ENCODE results near the gene ANKRD44. TPM values are rescaled to one million over a fixed set of nuclear protein-coding genes. Genes with fewer than 3 reads are reported as not detected.

ANKRD44 gene
- total and polyA plus RNA-seq, 4 donors = 25.9 to 63.5 (median 31.5) TPM

DNA sequence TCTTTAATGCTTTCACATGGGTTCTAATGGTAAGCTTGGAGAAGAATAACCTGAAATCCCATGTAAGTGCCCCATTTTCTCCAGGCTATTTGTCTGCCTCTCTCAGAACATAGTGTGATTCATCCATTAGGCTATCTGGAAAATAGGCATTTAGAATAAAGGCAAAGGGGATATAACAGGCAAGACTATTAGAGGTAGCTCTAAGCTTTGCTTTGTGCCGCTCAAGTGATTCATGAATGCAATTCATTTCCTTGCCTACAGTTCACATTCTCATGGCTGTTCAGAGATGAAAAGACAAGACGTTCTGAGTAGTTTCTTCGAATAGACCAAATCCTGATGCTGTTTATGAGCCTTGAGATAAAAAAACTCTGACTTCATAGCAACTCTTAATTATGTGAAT lies 101.7 kb downstream of the ANKRD44 start:
- WGBS (ENCODE audit: insufficient coverage) = no CpG with 5 or more reads among the region's 3 CpGs
- Histone ChIP-seq H3K36me3 (ENCODE audit: control insufficient read depth, insufficient read depth, low read length) (no peaks in the 10 kb centered on the region), H3K4me3 (ENCODE audit: low read depth, low read length) (no peak overlapping the region), H3K4me1 (ENCODE audit: control insufficient read depth, insufficient read depth, low read length) (peaks cover 9% of the 10 kb centered on the region), H3K27ac (ENCODE audit: low read depth, low read length) (no peak overlapping the region), H3K9me3 (ENCODE audit: control insufficient read depth, insufficient read depth, low read length) (no peaks in the 10 kb centered on the region), H3K27me3 (ENCODE audit: control insufficient read depth, insufficient read depth, low read length) (no peaks in the 10 kb centered on the region)
- DNase-seq (ENCODE audit: low read depth in 4 of 6, low spot score in 6 of 6) = peak in 1 of 6 donors; percentile 55

DNA sequence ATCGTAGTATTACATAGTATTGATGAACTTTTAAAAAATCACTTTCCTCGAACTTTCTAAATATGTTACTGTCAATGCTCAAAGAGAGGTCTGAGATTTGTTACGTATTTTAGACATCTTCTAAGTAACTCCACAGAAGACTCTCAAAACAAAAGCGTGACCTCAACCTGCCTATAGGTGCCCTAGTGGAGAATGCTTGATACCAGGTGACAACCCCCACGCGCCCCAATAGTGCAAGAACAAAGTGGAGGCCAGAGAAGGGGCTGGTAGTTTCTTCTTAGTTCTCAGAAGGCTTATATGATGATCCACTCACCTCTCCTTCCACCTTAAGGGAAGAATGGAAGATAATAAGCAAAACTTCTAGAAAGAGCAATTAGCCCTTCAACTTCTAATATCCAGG lies 102.6 kb downstream of the ANKRD44 start:
- no peaks in the 10 kb centered on the region for H3K36me3 ChIP-seq (ENCODE audit: control insufficient read depth, insufficient read depth, low read length)
- no CpG with 5 or more reads among the region's 6 CpGs for WGBS (ENCODE audit: insufficient coverage)
- H3K4me3 ChIP-seq (ENCODE audit: low read depth, low read length) = no peak overlapping the region
- DNase-seq (ENCODE audit: low read depth in 4 of 6, low spot score in 6 of 6) = no peak
- H3K27me3 ChIP-seq (ENCODE audit: control insufficient read depth, insufficient read depth, low read length) = no peaks in the 10 kb centered on the region
- no peaks in the 10 kb centered on the region for H3K9me3 ChIP-seq (ENCODE audit: control insufficient read depth, insufficient read depth, low read length)
- H3K27ac ChIP-seq (ENCODE audit: low read depth, low read length) = no peak overlapping the region
- H3K4me1 ChIP-seq (ENCODE audit: control insufficient read depth, insufficient read depth, low read length) = peaks cover 9% of the 10 kb centered on the region

DNA sequence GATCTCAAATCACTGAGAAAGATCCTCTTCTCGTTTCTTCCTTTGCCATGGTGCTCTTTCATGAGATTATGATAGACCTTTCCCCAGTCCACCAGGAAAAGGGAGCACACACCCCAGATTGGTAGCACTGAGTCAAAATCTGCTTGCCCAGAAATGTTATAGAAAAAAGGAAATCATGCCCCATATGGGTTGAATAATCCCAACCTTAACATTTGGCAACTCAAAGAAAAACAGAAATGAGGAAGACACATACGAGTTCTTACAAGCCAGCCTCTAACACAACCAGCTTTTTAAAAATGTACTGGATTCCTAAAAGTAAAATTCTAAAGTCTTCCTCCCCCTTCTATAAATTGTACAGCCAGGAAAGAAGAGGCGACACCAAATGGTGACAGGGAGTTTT lies 103.0 kb downstream of the ANKRD44 start:
- no peaks in the 10 kb centered on the region for H3K9me3 ChIP-seq (ENCODE audit: control insufficient read depth, insufficient read depth, low read length)
- H3K36me3 ChIP-seq (ENCODE audit: control insufficient read depth, insufficient read depth, low read length) = no peaks in the 10 kb centered on the region
- no peak for DNase-seq (ENCODE audit: low read depth in 4 of 6, low spot score in 6 of 6)
- H3K27me3 ChIP-seq (ENCODE audit: control insufficient read depth, insufficient read depth, low read length) = no peaks in the 10 kb centered on the region
- H3K4me1 ChIP-seq (ENCODE audit: control insufficient read depth, insufficient read depth, low read length) = peaks cover 9% of the 10 kb centered on the region
- no peak overlapping the region for H3K27ac ChIP-seq (ENCODE audit: low read depth, low read length)
- WGBS (ENCODE audit: insufficient coverage) = no CpG with 5 or more reads among the region's 3 CpGs
- no peak overlapping the region for H3K4me3 ChIP-seq (ENCODE audit: low read depth, low read length)

DNA sequence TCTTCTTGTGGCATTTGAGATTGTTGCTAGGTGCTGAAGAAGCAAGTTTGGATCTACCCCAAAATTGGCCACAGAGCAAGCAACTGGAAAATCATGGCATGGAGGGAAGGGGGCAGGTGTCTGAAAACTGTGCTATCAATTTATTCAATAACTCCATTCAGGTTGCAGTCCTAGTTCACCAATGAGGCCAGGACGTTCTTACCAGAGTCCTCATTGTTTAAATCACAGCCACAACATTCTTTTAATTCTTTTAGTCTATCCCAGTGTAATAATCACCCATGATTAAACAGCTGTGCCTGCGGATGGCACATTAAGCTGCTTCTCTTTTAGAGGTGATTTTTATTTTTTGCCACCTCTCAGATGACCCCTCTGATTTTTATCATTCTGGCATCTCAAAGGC lies 103.5 kb downstream of the ANKRD44 start:
- Histone ChIP-seq H3K4me3 (ENCODE audit: low read depth, low read length) (no peak overlapping the region), H3K4me1 (ENCODE audit: control insufficient read depth, insufficient read depth, low read length) (peaks cover 9% of the 10 kb centered on the region), H3K9me3 (ENCODE audit: control insufficient read depth, insufficient read depth, low read length) (no peaks in the 10 kb centered on the region), H3K36me3 (ENCODE audit: control insufficient read depth, insufficient read depth, low read length) (no peaks in the 10 kb centered on the region), H3K27ac (ENCODE audit: low read depth, low read length) (no peak overlapping the region), H3K27me3 (ENCODE audit: control insufficient read depth, insufficient read depth, low read length) (no peaks in the 10 kb centered on the region)
- no CpG with 5 or more reads among the region's 2 CpGs for WGBS (ENCODE audit: insufficient coverage)
- DNase-seq (ENCODE audit: low read depth in 4 of 6, low spot score in 6 of 6) = no peak

DNA sequence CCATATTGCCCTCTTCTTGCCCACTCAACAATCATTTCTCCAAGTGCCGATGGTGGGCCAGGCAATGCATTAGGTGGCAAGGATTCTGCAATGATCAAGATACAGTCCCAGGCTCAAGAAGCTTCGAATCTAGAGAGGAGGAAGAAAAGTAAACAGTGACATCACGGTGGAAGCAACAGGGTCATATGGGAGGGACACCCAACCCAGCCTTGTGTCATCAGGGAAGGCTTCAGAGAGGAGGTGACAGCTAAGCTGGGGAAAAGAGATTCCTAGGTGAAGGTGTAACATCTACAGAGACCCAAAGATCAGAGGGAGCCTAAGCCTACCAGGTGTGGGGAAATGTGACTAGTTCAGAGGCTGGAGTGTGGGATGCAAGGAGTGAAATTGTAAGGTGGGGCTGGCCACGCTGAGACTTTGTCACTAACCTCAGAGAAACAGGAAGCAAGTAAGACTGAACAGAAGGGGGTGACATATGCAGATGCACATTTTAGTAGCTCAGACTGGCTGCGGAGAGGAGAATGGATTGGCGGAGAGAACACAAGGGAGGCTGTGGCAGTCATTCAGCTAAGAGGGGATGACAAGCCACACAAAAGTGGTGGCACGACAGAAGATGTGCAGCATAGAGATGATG lies 104.9 kb downstream of the ANKRD44 start:
- Histone ChIP-seq H3K9me3 (ENCODE audit: control insufficient read depth, insufficient read depth, low read length) (no peaks in the 10 kb centered on the region), H3K36me3 (ENCODE audit: control insufficient read depth, insufficient read depth, low read length) (no peaks in the 10 kb centered on the region), H3K27ac (ENCODE audit: low read depth, low read length) (no peak overlapping the region), H3K4me3 (ENCODE audit: low read depth, low read length) (no peak overlapping the region), H3K27me3 (ENCODE audit: control insufficient read depth, insufficient read depth, low read length) (no peaks in the 10 kb centered on the region), H3K4me1 (ENCODE audit: control insufficient read depth, insufficient read depth, low read length) (peaks cover 5% of the 10 kb centered on the region)
- peak in 1 of 6 donors; percentile 45 for DNase-seq (ENCODE audit: low read depth in 4 of 6, low spot score in 6 of 6)
- WGBS (ENCODE audit: insufficient coverage) = 80% methylated on average over 6 of the region's 7 CpGs

DNA sequence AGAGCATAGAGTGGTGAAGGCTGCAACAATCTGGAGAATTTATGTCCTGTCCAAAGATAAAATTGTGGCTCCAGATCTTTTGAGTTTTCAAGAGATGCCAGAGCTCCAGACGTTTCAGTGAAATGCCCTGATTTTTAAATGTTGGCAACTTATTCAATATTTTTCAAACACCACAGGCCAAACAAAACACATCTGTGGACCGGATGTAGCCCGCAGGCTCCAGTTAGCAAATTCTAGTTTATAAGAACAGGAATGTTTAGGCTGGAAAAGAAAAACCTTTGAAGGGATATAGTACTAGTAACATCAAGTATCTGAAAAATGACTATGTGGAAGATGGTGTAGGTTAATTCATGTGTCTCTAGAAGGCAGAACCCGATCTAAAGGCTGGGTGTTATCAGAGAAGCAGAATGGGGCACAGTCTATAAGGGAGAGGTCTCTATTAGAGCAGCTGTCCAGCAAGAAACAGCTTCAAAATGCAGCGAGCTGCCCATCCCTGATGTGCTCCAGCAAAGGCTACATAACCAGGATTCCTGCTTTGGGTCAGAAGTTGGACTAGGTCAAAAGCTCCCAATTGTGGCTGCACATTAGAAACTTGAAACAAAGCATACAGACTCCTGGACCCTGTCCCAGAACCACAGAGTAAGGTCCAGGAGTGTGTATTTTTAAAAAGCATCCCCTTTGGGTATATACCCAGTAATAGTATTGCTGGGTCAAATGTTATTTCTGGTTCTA lies 105.9 kb downstream of the ANKRD44 start:
- no peaks in the 10 kb centered on the region for H3K27me3 ChIP-seq (ENCODE audit: control insufficient read depth, insufficient read depth, low read length)
- DNase-seq (ENCODE audit: low read depth in 4 of 6, low spot score in 6 of 6) = no peak
- H3K36me3 ChIP-seq (ENCODE audit: control insufficient read depth, insufficient read depth, low read length) = no peaks in the 10 kb centered on the region
- H3K4me3 ChIP-seq (ENCODE audit: low read depth, low read length) = no peak overlapping the region
- H3K27ac ChIP-seq (ENCODE audit: low read depth, low read length) = no peak overlapping the region
- no peaks in the 10 kb centered on the region for H3K9me3 ChIP-seq (ENCODE audit: control insufficient read depth, insufficient read depth, low read length)
- WGBS (ENCODE audit: insufficient coverage) = 81% methylated on average over 2 of the region's 5 CpGs
- H3K4me1 ChIP-seq (ENCODE audit: control insufficient read depth, insufficient read depth, low read length) = peaks cover 5% of the 10 kb centered on the region

DNA sequence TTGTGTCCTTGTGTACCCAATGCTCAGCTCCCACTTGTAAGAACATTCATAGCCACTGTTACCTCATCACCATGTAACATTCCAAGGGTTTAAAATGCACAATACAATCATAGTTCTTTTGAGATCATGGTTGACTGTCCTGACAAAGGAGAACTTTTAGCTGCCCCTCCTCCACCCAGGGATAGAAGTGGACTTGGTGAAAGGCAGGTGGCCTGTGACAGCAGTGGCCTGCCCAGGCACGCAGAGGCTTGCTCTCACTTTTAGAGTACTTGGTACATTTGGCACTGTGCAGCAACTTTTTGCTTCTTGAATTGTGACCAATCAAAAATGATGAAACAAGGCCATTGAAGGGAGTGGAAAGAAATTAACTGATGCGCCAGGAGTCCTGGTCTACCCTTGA lies 108.7 kb downstream of the ANKRD44 start:
- no peak for DNase-seq (ENCODE audit: low read depth in 4 of 6, low spot score in 6 of 6)
- H3K27me3 ChIP-seq (ENCODE audit: control insufficient read depth, insufficient read depth, low read length) = no peaks in the 10 kb centered on the region
- H3K36me3 ChIP-seq (ENCODE audit: control insufficient read depth, insufficient read depth, low read length) = peaks cover 5% of the 10 kb centered on the region
- H3K4me1 ChIP-seq (ENCODE audit: control insufficient read depth, insufficient read depth, low read length) = peaks cover 8% of the 10 kb centered on the region
- no peaks in the 10 kb centered on the region for H3K9me3 ChIP-seq (ENCODE audit: control insufficient read depth, insufficient read depth, low read length)
- WGBS (ENCODE audit: insufficient coverage) = 100% methylated on average over 1 of the region's 2 CpGs
- H3K27ac ChIP-seq (ENCODE audit: low read depth, low read length) = no peak overlapping the region
- no peak overlapping the region for H3K4me3 ChIP-seq (ENCODE audit: low read depth, low read length)

DNA sequence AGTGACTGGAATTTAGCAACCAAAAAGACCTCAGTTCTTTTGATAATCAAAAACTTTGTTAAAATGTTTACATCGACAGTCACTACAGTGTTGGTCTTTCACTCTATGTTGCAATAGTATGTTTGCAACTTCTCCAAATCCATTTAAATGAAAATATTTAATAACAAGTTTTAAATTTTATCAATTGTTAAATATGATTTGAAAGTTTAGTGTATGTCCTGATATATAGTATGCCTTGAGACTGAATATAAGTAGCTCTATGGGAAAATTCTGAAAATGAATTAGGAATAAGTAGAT lies 109.9 kb downstream of the ANKRD44 start:
- Histone ChIP-seq H3K4me3 (ENCODE audit: low read depth, low read length) (no peak overlapping the region), H3K9me3 (ENCODE audit: control insufficient read depth, insufficient read depth, low read length) (no peaks in the 10 kb centered on the region), H3K4me1 (ENCODE audit: control insufficient read depth, insufficient read depth, low read length) (peaks cover 3% of the 10 kb centered on the region), H3K27ac (ENCODE audit: low read depth, low read length) (no peak overlapping the region), H3K36me3 (ENCODE audit: control insufficient read depth, insufficient read depth, low read length) (peaks cover 5% of the 10 kb centered on the region), H3K27me3 (ENCODE audit: control insufficient read depth, insufficient read depth, low read length) (no peaks in the 10 kb centered on the region)
- no peak for DNase-seq (ENCODE audit: low read depth in 4 of 6, low spot score in 6 of 6)
- no CpG with 5 or more reads among the region's 1 CpG for WGBS (ENCODE audit: insufficient coverage)

DNA sequence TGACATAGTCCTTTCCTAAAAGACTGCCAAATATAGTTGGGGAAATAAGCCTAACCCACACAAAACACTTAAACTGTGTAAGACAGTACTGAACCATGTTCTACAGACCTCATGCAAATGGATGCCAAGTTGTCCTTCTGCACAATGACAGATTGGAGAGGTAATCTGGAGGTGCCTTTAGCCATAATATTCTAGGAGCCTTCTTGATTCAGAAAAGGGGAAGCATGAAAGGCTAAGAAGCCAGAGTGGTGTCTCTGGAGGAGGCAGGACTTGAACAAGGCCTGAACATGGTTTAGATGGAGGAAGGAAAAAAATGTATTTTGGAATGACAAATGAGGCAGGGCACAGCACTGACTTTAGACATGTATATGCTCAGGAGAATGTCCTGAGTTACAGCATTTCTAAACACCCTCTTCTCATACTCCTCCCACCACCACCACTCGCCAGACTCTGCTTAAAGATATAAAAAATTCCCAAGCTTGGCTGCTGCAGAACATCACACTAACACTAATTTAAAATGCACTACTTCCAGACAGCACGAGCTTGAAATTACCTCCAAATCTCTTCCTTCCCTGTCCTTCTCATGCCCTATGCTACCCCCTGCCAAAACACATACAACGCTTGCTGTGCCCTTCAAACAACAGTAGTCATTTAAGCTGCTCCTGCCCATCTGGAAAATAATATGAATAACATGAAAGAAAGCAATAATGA lies 110.4 kb downstream of the ANKRD44 start:
- Histone ChIP-seq H3K9me3 (ENCODE audit: control insufficient read depth, insufficient read depth, low read length) (no peaks in the 10 kb centered on the region), H3K27ac (ENCODE audit: low read depth, low read length) (no peak overlapping the region), H3K4me3 (ENCODE audit: low read depth, low read length) (no peak overlapping the region), H3K27me3 (ENCODE audit: control insufficient read depth, insufficient read depth, low read length) (no peaks in the 10 kb centered on the region), H3K36me3 (ENCODE audit: control insufficient read depth, insufficient read depth, low read length) (peaks cover 5% of the 10 kb centered on the region), H3K4me1 (ENCODE audit: control insufficient read depth, insufficient read depth, low read length) (peaks cover 3% of the 10 kb centered on the region)
- WGBS (ENCODE audit: insufficient coverage) = 36% methylated on average over 2 of the region's 3 CpGs
- no peak for DNase-seq (ENCODE audit: low read depth in 4 of 6, low spot score in 6 of 6)

DNA sequence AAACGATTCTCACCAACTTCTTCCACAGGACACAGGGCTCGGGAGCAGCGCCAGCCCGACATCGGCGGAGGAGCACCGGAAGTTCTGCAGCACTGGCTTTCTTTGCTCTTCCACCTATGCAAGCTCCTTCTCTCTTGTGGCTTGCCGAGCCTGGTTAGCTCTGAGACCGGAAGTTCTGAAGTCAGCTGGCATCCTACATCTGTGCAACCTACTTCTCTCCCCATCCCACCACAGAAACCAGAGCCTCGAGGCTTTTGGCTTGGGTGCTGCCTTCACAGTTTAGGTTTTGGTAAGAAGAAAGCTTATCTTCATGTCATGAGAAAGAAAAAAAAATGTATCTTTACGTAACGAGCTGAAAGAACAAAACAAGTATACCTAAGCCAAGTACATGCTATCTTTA lies 111.7 kb downstream of the ANKRD44 start:
- Histone ChIP-seq H3K4me1 (ENCODE audit: control insufficient read depth, insufficient read depth, low read length) (peaks cover 3% of the 10 kb centered on the region), H3K9me3 (ENCODE audit: control insufficient read depth, insufficient read depth, low read length) (no peaks in the 10 kb centered on the region), H3K4me3 (ENCODE audit: low read depth, low read length) (no peak overlapping the region), H3K27ac (ENCODE audit: low read depth, low read length) (no peak overlapping the region), H3K36me3 (ENCODE audit: control insufficient read depth, insufficient read depth, low read length) (peaks cover 5% of the 10 kb centered on the region), H3K27me3 (ENCODE audit: control insufficient read depth, insufficient read depth, low read length) (no peaks in the 10 kb centered on the region)
- WGBS (ENCODE audit: insufficient coverage) = 97% methylated on average over 7 of the region's 12 CpGs
- no peak for DNase-seq (ENCODE audit: low read depth in 4 of 6, low spot score in 6 of 6)

All from spinal cord (tissue), 10 donors.